Activated naive CD4-positive, alpha-beta T cell treated with anti-CD3 and anti-CD28 coated beads, Interleukin-2, amount 50 U/mL, for 72 hours (primary cell): ENCODE results near the gene TMTC3. TPM values are rescaled to one million over a fixed set of nuclear protein-coding genes. Genes with fewer than 3 reads are reported as not detected.
"Not testable (repeated sequence)": the region's sequence is repeated elsewhere in the genome, so short reads cannot be mapped to it uniquely, and the experiment has no call there.

Source experiments
- ATAC-seq, 2 donors: fragments of 150-1000 bp; cut with Tn5 transposase; 2 replicates each; pipeline ENCODE4 v1.10.0; 2021; ENCODE audit warnings: mild to moderate bottlenecking in 2 of 2, moderate library complexity in 2 of 2
- DNase-seq, 2 donors: peaks; one replicate each; pipeline ENCODE4 v3.0.0; 2021 to 2022; ENCODE audit warnings: low spot score in 2 of 2
- H3K27ac Mint-ChIP-seq, 2 donors: one replicate each; pipeline ENCODE4 v1.8.0; 2022; ENCODE audit warnings: mild to moderate bottlenecking in 2 of 2, mixed read lengths in 2 of 2
- H3K36me3 Mint-ChIP-seq, 2 donors: one replicate each; pipeline ENCODE4 v1.8.0; 2022; ENCODE audit warnings: mixed read lengths in 2 of 2
- H3K9me3 Mint-ChIP-seq, 2 donors: one replicate each; pipeline ENCODE4 v1.8.0; 2022; ENCODE audit warnings: mixed read lengths in 2 of 2
- total RNA-seq, 2 donors: library from RNA; stranded (reverse); gene quantifications; one replicate each; pipeline ENCODE4 v1.2.3, GENCODE V29; 2022

The TMTC3 gene
- total RNA-seq, 2 donors from 2014 or later, result 4.1 to 4.5 TPM

DNA sequence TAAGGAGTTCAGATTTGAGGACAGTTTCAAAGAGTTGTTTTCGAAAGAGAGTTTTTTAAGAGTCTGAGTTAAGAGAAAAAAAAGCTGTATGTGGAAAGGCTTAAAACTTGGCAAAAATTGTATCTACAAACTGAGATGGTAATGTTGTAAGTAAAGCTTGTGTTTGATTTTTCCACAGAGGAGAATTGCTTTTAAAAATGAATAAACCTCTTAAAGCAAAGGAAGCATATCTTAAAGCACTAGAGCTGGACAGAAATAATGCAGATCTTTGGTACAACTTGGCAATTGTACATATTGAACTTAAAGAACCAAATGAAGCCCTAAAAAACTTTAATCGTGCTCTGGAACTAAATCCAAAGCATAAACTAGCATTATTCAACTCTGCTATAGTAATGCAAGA lies 50.3 kb downstream of the TMTC3 start:
- Mint-ChIP-seq H3K27ac (no peak overlapping the region), H3K9me3 (no peaks in the 10 kb centered on the region), H3K36me3 (peaks cover 0 to 8% of the 10 kb centered on the region in 2 donors)
- DNase-seq, result no peak
- ATAC-seq, result no peak

DNA sequence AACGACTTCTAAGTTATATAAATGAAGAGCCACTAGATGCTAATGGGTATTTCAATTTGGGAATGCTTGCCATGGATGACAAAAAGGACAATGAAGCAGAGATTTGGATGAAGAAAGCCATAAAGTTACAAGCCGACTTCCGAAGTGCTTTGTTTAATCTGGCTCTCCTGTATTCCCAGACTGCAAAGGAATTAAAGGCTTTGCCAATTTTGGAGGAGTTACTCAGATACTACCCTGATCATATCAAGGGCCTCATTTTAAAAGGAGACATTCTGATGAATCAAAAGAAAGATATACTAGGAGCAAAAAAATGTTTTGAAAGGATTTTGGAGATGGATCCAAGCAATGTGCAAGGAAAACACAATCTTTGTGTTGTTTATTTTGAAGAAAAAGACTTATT lies 52.8 kb downstream of the TMTC3 start:
- Mint-ChIP-seq H3K27ac (no peak overlapping the region), H3K36me3 (peaks cover 0 to 8% of the 10 kb centered on the region in 2 donors), H3K9me3 (no peaks in the 10 kb centered on the region)
- DNase-seq, result no peak
- ATAC-seq, result no peak

DNA sequence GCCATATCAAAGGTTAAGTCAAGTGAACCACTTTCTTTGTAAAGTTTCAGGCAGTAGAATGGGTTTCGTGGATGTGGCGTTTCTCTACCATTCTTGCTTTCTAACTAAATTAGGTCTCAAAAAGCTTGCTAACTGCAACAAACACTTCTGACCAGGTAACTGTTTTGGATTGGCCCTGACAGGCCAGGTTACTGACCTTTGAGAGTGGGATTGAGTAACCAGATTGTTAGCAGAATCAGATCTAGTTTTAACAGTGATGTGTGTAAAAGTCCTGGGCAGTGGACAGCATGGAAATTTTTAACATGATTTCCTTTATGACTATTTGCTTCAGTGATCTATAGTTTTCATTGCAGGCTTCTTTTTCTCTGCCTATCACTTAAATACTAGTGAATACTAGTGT lies 57.9 kb downstream of the TMTC3 start:
- ATAC-seq (no peak), DNase-seq (no peak)
- Mint-ChIP-seq H3K9me3 (peaks cover 5 to 9% of the 10 kb centered on the region in 2 donors), H3K27ac (no peak overlapping the region), H3K36me3 (peaks cover 0 to 3% of the 10 kb centered on the region in 2 donors)

DNA sequence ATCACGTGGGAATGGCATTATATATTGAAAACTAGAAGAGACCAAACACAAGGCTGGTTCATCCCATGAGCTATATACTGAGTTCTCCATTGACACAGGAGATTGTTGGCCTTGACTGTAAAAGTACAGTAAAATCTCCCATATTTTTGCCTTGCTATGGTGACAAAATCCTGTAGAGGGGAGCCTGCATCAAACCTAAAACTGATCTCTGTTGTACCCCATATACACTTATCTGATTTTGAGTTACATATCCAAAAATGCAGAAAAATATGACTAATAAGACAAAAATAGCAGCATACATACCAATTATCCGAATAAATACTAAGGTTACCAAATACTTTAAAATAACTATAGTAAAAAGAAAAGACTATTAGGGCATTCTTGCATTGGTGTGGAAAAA lies 60.4 kb downstream of the TMTC3 start:
- no peak for DNase-seq
- H3K9me3 Mint-ChIP-seq, result peaks cover 9 to 27% of the 10 kb centered on the region in 2 donors
- no peak for ATAC-seq
- no peak overlapping the region for H3K27ac Mint-ChIP-seq
- peaks cover 0 to 7% of the 10 kb centered on the region in 2 donors for H3K36me3 Mint-ChIP-seq

DNA sequence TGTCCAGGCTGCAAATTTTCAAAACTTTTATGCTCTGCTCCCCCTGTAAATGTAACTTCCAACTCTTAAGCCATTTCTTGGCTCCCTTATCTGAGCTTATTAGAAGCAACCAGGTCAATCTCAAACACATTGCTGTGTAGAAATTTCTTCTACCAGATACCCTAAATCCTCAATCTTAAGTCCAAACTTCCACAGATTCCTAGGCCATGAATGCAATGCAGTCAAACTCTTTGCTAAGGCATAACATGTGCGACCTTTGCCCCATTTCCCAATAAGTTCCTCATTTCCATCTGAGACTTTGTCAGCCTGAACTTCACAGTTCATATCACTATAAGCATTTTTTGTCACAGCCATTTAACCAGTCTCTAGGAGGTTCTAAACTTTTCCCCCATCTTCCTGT lies 64.5 kb downstream of the TMTC3 start:
- H3K36me3 Mint-ChIP-seq, result peaks cover 12 to 15% of the 10 kb centered on the region in 2 donors
- ATAC-seq (no peak), DNase-seq (no peak)
- no peak overlapping the region for H3K27ac Mint-ChIP-seq
- peaks cover 27 to 48% of the 10 kb centered on the region in 2 donors for H3K9me3 Mint-ChIP-seq

DNA sequence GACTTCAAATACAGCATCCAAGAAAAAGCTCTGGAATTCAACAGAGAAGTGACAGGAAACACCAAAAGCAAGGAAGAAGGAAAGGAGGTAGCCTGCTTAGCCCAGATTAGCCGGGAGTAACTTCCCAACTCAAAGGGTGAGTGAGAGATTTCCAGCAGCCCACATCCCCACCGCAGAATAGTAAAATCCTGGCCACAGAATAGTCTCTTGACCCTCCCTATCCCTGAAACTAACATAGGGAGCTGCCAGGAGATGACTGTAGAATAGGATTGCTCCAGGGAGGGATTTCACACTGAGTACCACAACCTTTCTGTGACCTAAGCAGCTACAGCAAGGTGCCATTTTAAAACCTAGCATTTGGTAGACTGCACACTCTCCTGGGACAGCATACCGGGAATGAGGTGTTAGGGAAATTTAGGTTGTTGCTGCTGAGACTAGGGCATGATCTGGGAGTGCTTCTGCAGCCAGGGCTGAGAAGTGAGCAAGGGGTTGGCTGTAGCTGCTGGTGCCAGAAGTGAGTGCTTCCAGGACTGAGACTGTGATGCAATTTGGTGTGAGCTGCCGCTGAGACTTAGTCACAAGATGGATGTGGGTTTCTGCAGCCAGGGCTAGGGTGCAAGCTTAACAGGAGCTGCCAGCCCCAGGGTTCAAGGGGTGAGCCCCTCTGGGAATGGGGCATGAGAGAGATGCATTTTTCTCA lies 66.0 kb downstream of the TMTC3 start:
- no peak overlapping the region for H3K27ac Mint-ChIP-seq

DNA sequence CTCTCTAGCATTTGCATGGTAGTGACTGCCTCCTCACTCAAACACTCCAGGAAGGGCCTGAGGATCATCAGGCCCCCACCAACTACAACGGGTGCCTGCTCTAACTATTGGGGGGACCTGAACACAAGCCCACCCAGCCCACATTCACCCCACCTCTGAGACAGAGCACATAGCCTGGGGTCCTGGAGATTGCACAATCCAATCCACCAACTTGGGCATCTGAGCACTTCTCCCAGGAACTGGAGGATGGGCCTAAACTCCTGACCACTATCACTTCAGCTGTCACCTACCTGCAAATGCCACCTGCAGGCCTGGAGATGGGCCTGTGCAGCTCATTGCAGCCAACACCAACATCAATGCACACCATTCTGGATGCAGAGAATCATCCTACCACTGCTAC lies 66.6 kb downstream of the TMTC3 start:
- Mint-ChIP-seq H3K9me3 (peaks cover 31 to 60% of the 10 kb centered on the region in 2 donors), H3K36me3 (peaks cover 12 to 15% of the 10 kb centered on the region in 2 donors), H3K27ac (no peak overlapping the region)
- ATAC-seq (no peak), DNase-seq (no peak)

More for the DNA sequence above, 66.0 kb downstream of the TMTC3 start:
- peaks cover 12 to 15% of the 10 kb centered on the region in 2 donors for H3K36me3 Mint-ChIP-seq
- ATAC-seq (no peak), DNase-seq (no peak)
- peaks cover 31 to 54% of the 10 kb centered on the region in 2 donors for H3K9me3 Mint-ChIP-seq

DNA sequence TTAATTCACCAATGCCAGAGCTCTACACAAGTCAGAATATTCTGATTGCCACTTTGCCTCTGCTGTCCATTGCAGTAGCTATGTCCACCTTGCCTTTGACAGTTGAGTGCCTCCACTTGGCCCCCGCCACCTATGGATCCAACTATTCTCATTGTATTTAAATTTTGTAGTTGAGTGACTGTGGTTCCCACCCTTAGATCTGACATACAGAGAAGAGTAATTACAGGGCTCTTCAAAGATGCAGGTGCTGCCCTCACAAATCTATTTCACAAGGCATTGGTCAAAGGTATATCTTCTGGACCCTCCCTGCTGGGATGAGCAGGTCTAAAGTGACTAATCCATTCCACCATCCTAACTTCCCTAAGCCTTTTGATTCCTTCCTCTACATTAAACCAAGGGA lies 68.2 kb downstream of the TMTC3 start:
- Mint-ChIP-seq H3K36me3 (peaks cover 12 to 15% of the 10 kb centered on the region in 2 donors), H3K9me3 (peaks cover 34 to 59% of the 10 kb centered on the region in 2 donors)
- not testable (repeated sequence) for DNase-seq, H3K27ac Mint-ChIP-seq, ATAC-seq

DNA sequence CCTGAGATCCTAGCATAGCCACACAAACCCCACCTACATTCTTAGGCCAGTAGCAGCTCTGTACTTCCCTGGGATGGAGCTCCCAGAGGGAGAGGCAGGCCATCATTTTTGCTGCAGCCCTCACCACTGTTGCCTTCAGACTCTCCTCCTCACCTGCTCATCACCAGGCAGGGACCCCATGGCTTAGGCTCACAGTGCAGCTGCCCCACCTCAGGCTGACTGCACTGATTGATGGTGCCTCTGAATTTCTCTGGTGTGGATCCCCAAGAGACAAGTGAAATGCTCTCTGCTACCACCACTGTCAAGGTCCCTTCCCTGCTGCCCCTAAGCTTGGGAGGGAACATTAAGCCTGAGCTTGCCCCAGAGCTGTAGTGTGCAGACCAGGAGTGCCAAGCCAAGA lies 76.2 kb downstream of the TMTC3 start:
- ATAC-seq (no peak), DNase-seq (no peak)
- no peak overlapping the region for H3K27ac Mint-ChIP-seq
- H3K36me3 Mint-ChIP-seq, result peaks cover 0 to 10% of the 10 kb centered on the region in 2 donors
- H3K9me3 Mint-ChIP-seq, result peaks cover 29 to 31% of the 10 kb centered on the region in 2 donors

DNA sequence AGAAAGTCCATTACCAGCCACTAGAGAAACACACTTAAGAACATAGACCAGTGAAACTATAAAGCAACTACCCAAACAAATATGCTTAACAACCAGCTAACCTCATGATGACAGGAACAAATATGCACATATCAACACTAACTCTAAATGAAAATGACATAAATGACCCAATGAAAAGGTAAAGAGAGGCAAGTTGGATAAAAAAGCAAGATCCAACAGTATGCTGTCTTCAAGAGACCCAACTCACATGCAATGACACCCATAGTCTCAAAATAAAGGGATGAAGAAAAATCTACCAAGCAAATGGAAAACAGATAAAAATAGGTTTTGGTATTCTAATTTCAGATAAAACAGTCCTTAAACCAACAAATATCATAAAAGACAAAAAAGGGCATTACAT lies 77.8 kb downstream of the TMTC3 start:
- Mint-ChIP-seq H3K36me3 (peaks cover 0 to 10% of the 10 kb centered on the region in 2 donors), H3K27ac (no peak overlapping the region), H3K9me3 (peaks cover 18 to 21% of the 10 kb centered on the region in 2 donors)
- DNase-seq, result no peak
- no peak for ATAC-seq

DNA sequence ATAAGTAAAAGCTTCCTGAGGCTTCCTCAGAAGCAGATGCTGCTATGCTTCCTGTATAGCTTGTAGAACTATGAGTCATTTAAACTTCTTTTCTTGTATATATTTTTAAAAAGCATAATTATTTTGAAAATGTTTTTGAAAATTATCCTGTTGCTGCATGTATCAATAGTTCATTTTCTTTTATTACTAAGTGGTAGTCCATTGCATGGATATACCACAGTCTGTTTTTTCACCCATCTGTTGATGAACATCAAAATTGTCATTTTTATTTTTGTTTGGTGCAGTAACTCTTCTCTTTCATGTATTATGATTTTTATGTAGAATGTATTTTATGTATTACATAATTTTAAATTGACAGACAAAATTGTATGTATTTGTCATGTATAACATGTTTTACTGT lies 81.4 kb downstream of the TMTC3 start:
- Mint-ChIP-seq H3K27ac (no peak overlapping the region), H3K36me3 (peaks cover 8 to 13% of the 10 kb centered on the region in 2 donors), H3K9me3 (peaks cover 18 to 26% of the 10 kb centered on the region in 2 donors)
- DNase-seq (no peak), ATAC-seq (no peak)

DNA sequence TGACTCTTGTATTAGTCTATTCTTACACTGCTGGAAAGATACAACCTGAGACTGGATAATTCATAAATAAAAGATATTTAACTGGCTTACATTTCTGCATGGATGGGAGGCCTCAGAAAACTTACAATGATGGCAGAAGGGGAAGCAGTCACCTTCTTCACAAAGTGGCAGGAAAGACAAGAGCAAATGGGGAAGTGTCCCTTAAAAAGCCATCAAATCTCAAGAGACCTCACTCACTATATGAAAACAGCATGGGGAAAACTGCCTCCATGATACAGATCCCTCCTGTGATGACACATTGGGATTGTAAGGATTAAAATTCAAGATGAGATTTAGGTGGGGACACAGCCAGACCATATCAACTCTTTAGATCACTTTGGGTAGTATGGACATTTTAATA lies 83.7 kb downstream of the TMTC3 start:
- Mint-ChIP-seq H3K27ac (no peak overlapping the region), H3K9me3 (peaks cover 11 to 18% of the 10 kb centered on the region in 2 donors), H3K36me3 (peaks cover 0 to 23% of the 10 kb centered on the region in 2 donors)
- ATAC-seq (no peak), DNase-seq (no peak)

DNA sequence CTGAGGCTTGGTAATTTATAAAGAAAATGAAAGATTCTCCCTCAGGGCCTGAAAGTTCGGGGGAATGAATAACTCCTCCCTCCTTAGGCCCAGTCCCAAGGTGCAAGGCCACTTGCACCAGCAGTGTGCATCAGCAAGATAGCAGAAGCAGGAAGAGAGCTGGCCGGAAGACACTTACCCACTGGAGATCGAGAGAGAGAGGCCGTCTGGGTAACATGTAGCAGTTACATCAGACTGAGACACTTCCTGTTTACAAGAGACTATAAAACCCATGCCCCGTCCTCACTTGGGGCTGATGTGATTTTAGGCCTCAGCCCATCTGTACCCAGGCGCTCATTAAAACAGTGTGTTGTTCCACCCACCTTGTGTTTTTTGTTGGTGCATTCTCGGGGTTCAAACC lies 85.2 kb downstream of the TMTC3 start:
- no peak overlapping the region for H3K27ac Mint-ChIP-seq
- DNase-seq (no peak), ATAC-seq (no peak)
- H3K9me3 Mint-ChIP-seq, result peaks cover 4 to 18% of the 10 kb centered on the region in 2 donors
- H3K36me3 Mint-ChIP-seq, result peaks cover 0 to 23% of the 10 kb centered on the region in 2 donors

DNA sequence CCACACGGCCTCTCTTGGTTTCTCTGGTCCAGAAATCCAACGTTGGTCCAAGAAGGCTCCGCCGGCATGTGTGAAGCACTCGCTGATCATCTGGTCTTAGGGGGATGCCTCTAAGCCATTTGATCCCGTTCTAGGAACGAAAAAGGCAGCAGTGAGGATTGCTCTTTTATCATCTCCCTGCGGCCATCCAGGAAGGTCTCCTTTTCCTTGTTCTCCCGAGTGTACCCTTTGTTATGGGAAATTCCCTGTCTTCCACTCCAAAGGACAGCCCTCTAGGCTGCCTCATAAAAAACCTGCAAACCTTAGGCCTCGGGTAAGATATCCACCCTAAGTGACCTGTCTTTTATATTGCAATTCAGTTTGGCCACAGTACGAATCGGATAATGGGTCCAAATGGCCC lies 85.8 kb downstream of the TMTC3 start:
- no peak for ATAC-seq
- H3K36me3 Mint-ChIP-seq, result peaks cover 0 to 23% of the 10 kb centered on the region in 2 donors
- DNase-seq, result no peak
- peaks cover 4 to 18% of the 10 kb centered on the region in 2 donors for H3K9me3 Mint-ChIP-seq
- H3K27ac Mint-ChIP-seq, result no peak overlapping the region

DNA sequence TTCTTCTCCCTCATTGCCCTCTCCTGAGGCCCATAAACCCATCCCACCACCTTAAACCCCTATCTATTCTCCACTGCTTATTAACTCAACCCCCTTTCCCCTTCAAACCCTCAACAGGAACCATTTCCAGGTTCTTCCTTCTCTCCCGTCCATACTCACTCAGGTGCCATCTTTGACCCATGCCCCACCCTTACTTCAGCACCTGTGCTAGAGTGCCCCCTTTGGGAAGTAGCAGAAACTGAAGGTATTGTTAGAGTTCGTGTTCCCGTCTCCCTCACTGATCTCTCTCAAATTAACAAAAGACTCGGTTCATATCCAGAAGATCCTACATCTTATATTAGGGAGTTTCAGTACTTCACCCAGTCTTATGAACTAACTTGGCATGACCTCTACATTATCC lies 86.6 kb downstream of the TMTC3 start:
- H3K27ac Mint-ChIP-seq, result no peak overlapping the region
- ATAC-seq (no peak), DNase-seq (no peak)
- peaks cover 4 to 18% of the 10 kb centered on the region in 2 donors for H3K9me3 Mint-ChIP-seq
- H3K36me3 Mint-ChIP-seq, result peaks cover 0 to 23% of the 10 kb centered on the region in 2 donors

DNA sequence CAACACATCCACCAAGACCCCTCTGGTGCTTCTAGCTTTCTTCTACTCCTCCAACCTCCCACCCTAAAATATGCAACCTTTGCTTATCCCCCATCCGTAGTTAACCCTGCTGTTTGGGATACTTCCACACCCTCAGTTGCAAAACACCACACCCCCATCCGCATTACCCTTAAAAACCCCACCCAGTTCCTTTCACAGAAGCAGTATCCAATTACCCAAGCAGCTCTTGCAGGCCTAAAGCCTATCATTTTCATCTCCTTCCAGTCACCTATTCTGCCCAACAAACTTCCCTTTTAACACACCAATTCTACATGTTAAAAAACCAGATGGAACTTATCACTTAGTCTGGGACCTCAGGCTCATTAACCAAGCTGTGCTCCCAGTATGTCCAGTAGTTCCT lies 88.2 kb downstream of the TMTC3 start:
- DNase-seq, result no peak

DNA sequence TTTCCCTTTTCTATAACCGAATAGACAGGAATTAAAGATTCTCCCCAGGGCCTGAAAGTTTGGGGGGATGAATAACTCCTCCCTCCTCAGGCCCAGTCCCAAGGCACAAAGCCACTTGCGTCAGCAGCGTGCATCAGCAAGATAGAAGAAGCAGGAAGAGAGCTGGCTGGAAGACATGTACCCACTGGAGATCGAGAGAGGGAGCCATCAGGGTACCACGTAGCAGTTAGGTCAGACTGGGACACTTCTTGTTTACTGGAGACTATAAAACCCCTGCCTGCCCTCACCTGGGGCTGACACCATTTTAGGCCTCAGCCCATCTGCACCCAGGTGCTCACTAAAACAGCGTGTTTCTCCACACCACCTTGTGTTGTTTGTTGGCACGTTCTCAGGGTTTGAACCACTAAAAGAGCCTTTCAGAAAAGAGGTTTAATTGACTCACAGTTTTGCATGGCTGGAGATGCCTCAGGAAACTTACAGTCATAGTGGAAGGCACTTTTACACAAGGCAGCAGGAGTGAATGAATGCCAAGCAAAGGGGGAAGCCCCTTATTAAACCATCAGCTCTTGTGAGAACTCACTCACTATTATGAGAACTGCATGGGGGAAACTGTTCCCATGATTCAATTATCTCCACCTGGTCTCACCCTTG lies 93.2 kb downstream of the TMTC3 start:
- H3K27ac Mint-ChIP-seq, result peak overlapping the region; percentile 58 to 88
- peak; percentile 92 for ATAC-seq
- peak in 1 of 2 donors; percentile 48 for DNase-seq
- peaks cover 0 to 6% of the 10 kb centered on the region in 2 donors for H3K36me3 Mint-ChIP-seq
- peaks cover 3 to 6% of the 10 kb centered on the region in 2 donors for H3K9me3 Mint-ChIP-seq

More for the DNA sequence above, 88.2 kb downstream of the TMTC3 start:
- peaks cover 4 to 24% of the 10 kb centered on the region in 2 donors for H3K9me3 Mint-ChIP-seq
- H3K27ac Mint-ChIP-seq, result no peak overlapping the region
- peaks cover 0 to 23% of the 10 kb centered on the region in 2 donors for H3K36me3 Mint-ChIP-seq
- no peak for ATAC-seq
